Measurements from ENCODE around the gene GFI1. TPM values are rescaled to one million over a fixed set of nuclear protein-coding genes. Genes with fewer than 3 reads are reported as not detected.
A peak's percentile ranks its signal among the peaks of the same experiment; 100 is the strongest.

The GFI1 gene
- total RNA-seq, 2 donors from 2014 or later: 0.20 to 0.24 TPM

DNA sequence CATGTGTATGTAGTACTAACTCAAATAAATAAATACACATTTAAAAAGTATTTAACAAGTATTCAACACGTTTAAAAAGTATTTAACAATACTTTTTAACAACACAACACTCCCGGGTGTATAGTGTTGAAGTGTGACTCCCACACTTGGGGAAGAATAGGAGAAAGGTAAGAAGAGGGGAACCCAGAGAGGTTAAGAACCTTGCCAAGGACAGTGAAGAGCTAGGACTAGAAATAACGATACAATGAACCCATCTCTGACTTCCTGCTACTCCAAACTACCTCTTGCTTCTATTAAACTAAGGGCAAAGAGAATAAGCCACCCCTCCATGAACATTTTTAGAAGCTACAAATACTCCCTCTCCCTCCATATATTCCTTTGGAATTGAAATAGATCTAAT, 1.7 kb upstream of the GFI1 start:
- WGBS, 2 experiments (ENCODE audit: insufficient coverage in 1 of 2, insufficient read length in 1 of 2): 67 to 74% methylated on average over 1 to 2 of the region's 3 CpGs
- Histone ChIP-seq H3K27ac (ENCODE audit: low read depth, low read length) (no peak overlapping the region), H3K4me1 (ENCODE audit: control insufficient read depth, insufficient read depth, low read length) (peaks cover 4% of the 10 kb centered on the region), H3K36me3 (ENCODE audit: control insufficient read depth, insufficient read depth, low read length) (no peaks in the 10 kb centered on the region), H3K27me3 (ENCODE audit: control insufficient read depth, insufficient read depth, low read length, poor library complexity, severe bottlenecking) (peaks cover 75% of the 10 kb centered on the region), H3K9ac (ENCODE audit: extremely low read depth, low read length, poor library complexity, severe bottlenecking) (no peak overlapping the region), H3K9me3 (ENCODE audit: control insufficient read depth, low read length) (no peaks in the 10 kb centered on the region), H3K4me3 (ENCODE audit: low read length) (no peak overlapping the region)
- H3K9me3 Mint-ChIP-seq: no peaks in the 10 kb centered on the region
- no peak overlapping the region for H3K4me3 Mint-ChIP-seq
- DNase-seq: no peak
- H3K27me3 Mint-ChIP-seq (ENCODE audit: insufficient read depth): peaks cover 69% of the 10 kb centered on the region
- TF ChIP-seq, protein P1, sequence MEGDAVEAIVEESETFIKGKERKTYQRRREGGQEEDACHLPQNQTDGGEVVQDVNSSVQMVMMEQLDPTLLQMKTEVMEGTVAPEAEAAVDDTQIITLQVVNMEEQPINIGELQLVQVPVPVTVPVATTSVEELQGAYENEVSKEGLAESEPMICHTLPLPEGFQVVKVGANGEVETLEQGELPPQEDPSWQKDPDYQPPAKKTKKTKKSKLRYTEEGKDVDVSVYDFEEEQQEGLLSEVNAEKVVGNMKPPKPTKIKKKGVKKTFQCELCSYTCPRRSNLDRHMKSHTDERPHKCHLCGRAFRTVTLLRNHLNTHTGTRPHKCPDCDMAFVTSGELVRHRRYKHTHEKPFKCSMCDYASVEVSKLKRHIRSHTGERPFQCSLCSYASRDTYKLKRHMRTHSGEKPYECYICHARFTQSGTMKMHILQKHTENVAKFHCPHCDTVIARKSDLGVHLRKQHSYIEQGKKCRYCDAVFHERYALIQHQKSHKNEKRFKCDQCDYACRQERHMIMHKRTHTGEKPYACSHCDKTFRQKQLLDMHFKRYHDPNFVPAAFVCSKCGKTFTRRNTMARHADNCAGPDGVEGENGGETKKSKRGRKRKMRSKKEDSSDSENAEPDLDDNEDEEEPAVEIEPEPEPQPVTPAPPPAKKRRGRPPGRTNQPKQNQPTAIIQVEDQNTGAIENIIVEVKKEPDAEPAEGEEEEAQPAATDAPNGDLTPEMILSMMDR (conservative IDR thresholded peaks at IDR 0.05): no peak
- no peak overlapping the region for H3K27ac Mint-ChIP-seq
- H3K4me1 Mint-ChIP-seq: peaks cover 11% of the 10 kb centered on the region
- no peaks in the 10 kb centered on the region for H3K36me3 Mint-ChIP-seq (ENCODE audit: low read depth)

DNA sequence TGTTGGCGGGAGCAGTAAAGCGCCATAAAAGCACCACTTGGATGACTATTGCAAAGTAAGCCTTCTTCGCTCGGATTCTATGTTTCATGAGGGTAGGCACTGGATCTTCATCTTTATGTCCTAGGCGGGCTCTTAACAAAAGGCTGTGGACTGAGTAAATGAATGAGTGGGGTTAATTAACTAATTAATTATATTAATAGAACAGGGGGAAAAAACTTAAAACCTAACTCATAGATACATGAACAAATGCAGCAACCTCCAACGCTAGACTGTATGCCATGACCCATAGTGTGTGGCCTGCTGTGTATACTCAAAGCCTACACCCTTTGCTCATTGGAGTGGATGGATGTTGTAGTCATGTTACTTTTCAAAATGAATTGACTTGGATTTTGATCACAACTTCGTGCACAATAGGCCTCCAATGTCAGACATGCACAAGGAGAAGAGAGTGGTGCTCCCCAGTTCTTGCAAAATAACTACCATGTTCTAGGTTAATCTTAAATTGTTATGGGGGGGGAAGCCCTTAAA, 417 bp upstream of the GFI1 start:
- H3K4me3 Mint-ChIP-seq: peak overlapping the region; percentile 60
- no peak overlapping the region for H3K9ac ChIP-seq (ENCODE audit: extremely low read depth, low read length, poor library complexity, severe bottlenecking)
- 32 to 40% methylated on average over 3 to 7 of the region's 7 CpGs for WGBS, 2 experiments (ENCODE audit: insufficient coverage in 1 of 2, insufficient read length in 1 of 2)
- H3K4me3 ChIP-seq (ENCODE audit: low read length): peak overlapping the region; percentile 75
- no peaks in the 10 kb centered on the region for H3K9me3 ChIP-seq (ENCODE audit: control insufficient read depth, low read length)
- peaks cover 19% of the 10 kb centered on the region for H3K4me1 Mint-ChIP-seq
- no peak for DNase-seq
- H3K4me1 ChIP-seq (ENCODE audit: control insufficient read depth, insufficient read depth, low read length): peaks cover 11% of the 10 kb centered on the region
- H3K36me3 Mint-ChIP-seq (ENCODE audit: low read depth): no peaks in the 10 kb centered on the region
- no peak overlapping the region for H3K27ac Mint-ChIP-seq
- peaks cover 81% of the 10 kb centered on the region for H3K27me3 Mint-ChIP-seq (ENCODE audit: insufficient read depth)
- H3K36me3 ChIP-seq (ENCODE audit: control insufficient read depth, insufficient read depth, low read length): no peaks in the 10 kb centered on the region
- H3K27me3 ChIP-seq (ENCODE audit: control insufficient read depth, insufficient read depth, low read length, poor library complexity, severe bottlenecking): peaks cover 88% of the 10 kb centered on the region
- TF ChIP-seq, protein P1 (conservative IDR thresholded peaks at IDR 0.05): no peak
- H3K27ac ChIP-seq (ENCODE audit: low read depth, low read length): no peak overlapping the region
- H3K9me3 Mint-ChIP-seq: no peaks in the 10 kb centered on the region

DNA sequence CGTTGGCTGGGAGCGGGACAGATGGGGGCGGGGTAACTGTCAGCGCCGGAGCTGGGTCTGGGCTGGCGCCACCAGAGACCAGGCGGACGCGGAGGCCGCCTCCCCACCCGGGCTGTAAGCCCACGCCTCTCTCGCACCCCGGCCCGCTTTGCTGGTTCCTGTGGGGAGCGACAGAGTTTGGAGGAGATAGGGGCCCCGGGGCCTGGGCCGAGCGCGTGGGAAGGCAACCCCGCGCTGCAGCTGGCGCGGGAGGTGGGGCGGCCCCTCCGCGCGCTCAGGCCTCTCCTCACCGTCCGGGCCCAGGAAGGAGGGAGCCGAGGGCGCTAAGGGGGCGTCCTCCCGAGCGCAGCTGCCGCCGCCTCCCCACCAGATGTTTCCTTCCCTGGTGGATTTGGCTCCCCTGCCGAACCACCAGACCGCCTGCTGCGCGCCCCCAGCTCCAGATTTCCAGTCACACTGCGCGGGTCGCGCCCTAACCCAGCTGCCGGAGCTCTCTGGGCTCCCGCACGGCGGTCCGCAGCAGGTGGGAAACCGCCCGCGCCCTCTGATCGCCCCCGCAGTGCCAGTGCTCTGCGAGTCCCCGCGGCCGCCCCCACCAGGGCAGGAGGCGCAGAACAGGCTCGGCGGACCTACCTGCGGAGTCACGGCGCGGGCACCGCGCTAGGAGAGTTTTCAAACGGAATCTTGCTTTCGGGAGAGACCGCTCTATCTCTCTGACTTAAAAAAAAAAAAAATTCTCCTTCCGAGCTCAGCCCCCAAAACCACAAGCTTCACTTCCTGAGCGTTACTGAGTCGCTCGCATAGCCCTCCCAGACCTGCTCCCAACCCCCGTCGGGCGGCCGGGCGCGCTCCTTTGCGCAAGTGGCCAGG, 1.1 kb downstream of the GFI1 start:
- Histone ChIP-seq H3K4me3 (ENCODE audit: low read length) (peak overlapping the region; percentile 73), H3K27ac (ENCODE audit: low read depth, low read length) (no peak overlapping the region), H3K36me3 (ENCODE audit: control insufficient read depth, insufficient read depth, low read length) (no peaks in the 10 kb centered on the region), H3K4me1 (ENCODE audit: control insufficient read depth, insufficient read depth, low read length) (peaks cover 19% of the 10 kb centered on the region), H3K9ac (ENCODE audit: extremely low read depth, low read length, poor library complexity, severe bottlenecking) (no peak overlapping the region), H3K9me3 (ENCODE audit: control insufficient read depth, low read length) (no peaks in the 10 kb centered on the region), H3K27me3 (ENCODE audit: control insufficient read depth, insufficient read depth, low read length, poor library complexity, severe bottlenecking) (peaks cover 93% of the 10 kb centered on the region)
- WGBS, 2 experiments (ENCODE audit: insufficient coverage in 1 of 2, insufficient read length in 1 of 2): 1 to 2% methylated on average over 20 to 82 of the region's 82 CpGs
- H3K9me3 Mint-ChIP-seq: no peaks in the 10 kb centered on the region
- DNase-seq: peak; percentile 88
- H3K27ac Mint-ChIP-seq: no peak overlapping the region
- H3K36me3 Mint-ChIP-seq (ENCODE audit: low read depth): no peaks in the 10 kb centered on the region
- peaks cover 28% of the 10 kb centered on the region for H3K4me1 Mint-ChIP-seq
- H3K4me3 Mint-ChIP-seq: peak overlapping the region; percentile 60
- TF ChIP-seq, protein P1 (conservative IDR thresholded peaks at IDR 0.05): peak; percentile 71
- H3K27me3 Mint-ChIP-seq (ENCODE audit: insufficient read depth): peaks cover 87% of the 10 kb centered on the region
